GM12878 (cell line): ENCODE measurements around the gene RAB6B. TPM values are rescaled to one million over a fixed set of nuclear protein-coding genes. Genes with fewer than 3 reads are reported as not detected.

Experiments used
- ATAC-seq: fragments of 200-7000 bp; cut with Tn5 transposase; 3 replicates; pipeline ENCODE4 v1.9.1; 2020; ENCODE audit warnings: mild to moderate bottlenecking, moderate library complexity
- BruUV-seq: library from RNA; stranded (reverse); fragments of 400-500 nt; replicated peaks from 2 replicates; lab custom pipeline; 2021; lab: Mats Ljungman, UMichigan
- CTCF ChIA-PET: fragments of 300-600 bp; sonication (Branson Sonifier 250); formaldehyde crosslinking; extraction: SDS; loops from one replicate; lab custom pipeline; 2021; ENCODE audit warnings: inconsistent platforms; lab: Yijun Ruan, JAX
- POLR2A ChIA-PET: fragments of 350-600 bp; formaldehyde crosslinking; extraction: SDS; loops from one replicate; lab custom pipeline; 2021; ENCODE audit warnings: inconsistent platforms; lab: Charles Lee
- RAD21 ChIA-PET: fragments of 300-600 bp; sonication (Branson Sonifier 250); formaldehyde crosslinking; loops from one replicate; lab custom pipeline; 2023; ENCODE audit warnings: antibody characterized with exemption; ENCODE audit not compliant: unreplicated experiment; lab: Charles Lee
- SMC1A ChIA-PET: fragments of 300-600 bp; sonication (Branson Sonifier 250); formaldehyde crosslinking; loops from one replicate; lab custom pipeline; 2023; ENCODE audit not compliant: unreplicated experiment, uncharacterized antibody; lab: Charles Lee
- DNase-seq: peaks from one replicate; pipeline ENCODE4 v3.0.0-alpha.2; 2011; ENCODE audit warnings: low read depth, low spot score
- FAIRE-seq: peaks from 3 replicates; lab custom pipeline; 2011; peaks lifted over from hg19 to GRCh38; lab: Jason Lieb, UNC
- H2AFZ ChIP-seq: 2 replicates; pipeline ENCODE4 v1.6.0; 2011; ENCODE audit warnings: low read depth, low read length, control low read depth; ENCODE audit not compliant: control insufficient read depth
- H3K27ac ChIP-seq: 2 replicates; pipeline ENCODE4 v1.5.1; 2011; ENCODE audit warnings: control low read depth; ENCODE audit not compliant: control insufficient read depth, insufficient read depth
- H3K27me3 ChIP-seq, 2 experiments: replicated peaks in 1 of 2; 2 replicates each; pipeline versions ENCODE4 v1.6.0 to v1.6.1; 2011; ENCODE audit warnings: low read length in 1 of 2; ENCODE audit not compliant: control insufficient read depth in 2 of 2, insufficient read depth in 2 of 2
- H3K36me3 ChIP-seq, 2 experiments: 2 replicates each; pipeline ENCODE4 v1.5.1; 2011; ENCODE audit warnings: low read length in 1 of 2; ENCODE audit not compliant: control insufficient read depth in 2 of 2, insufficient read depth in 2 of 2
- H3K4me1 ChIP-seq: 2 replicates; pipeline ENCODE4 v1.6.1; 2011; ENCODE audit warnings: mild to moderate bottlenecking, low read length, moderate library complexity, mixed read lengths; ENCODE audit not compliant: control insufficient read depth, insufficient read depth
- H3K4me2 ChIP-seq: 2 replicates; pipeline ENCODE4 v1.6.0; 2011; ENCODE audit warnings: control low read depth; ENCODE audit not compliant: control insufficient read depth, insufficient read depth
- H3K4me3 ChIP-seq: fragments of 200-600 bp; sonication (generic); 2 replicates; pipeline ENCODE4 v1.5.1; 2016
- H3K79me2 ChIP-seq: 2 replicates; pipeline ENCODE4 v1.6.0; 2011; ENCODE audit warnings: low read length; ENCODE audit not compliant: control insufficient read depth, insufficient read depth
- H3K9ac ChIP-seq: 2 replicates; pipeline ENCODE4 v1.8.0; 2011; ENCODE audit warnings: low read length, control low read depth, mixed read lengths; ENCODE audit not compliant: control insufficient read depth, insufficient read depth
- H3K9me3 ChIP-seq: replicated peaks from 3 replicates; pipeline ENCODE4 v1.5.1; 2011; ENCODE audit warnings: mild to moderate bottlenecking, low read length; ENCODE audit not compliant: control insufficient read depth, insufficient read depth
- H4K20me1 ChIP-seq: 2 replicates; pipeline ENCODE4 v1.6.0; 2011; ENCODE audit not compliant: control insufficient read depth, insufficient read depth
- CBX5 ChIP-seq: sonication (generic); IDR thresholded peaks from 2 replicates; pipeline ENCODE4 v1.6.1; 2016; ENCODE audit warnings: low read depth, moderate library complexity, mild to moderate bottlenecking, inconsistent platforms
- EP300 ChIP-seq, 2 experiments: fragments of 150-350 bp in 1 of 2; IDR thresholded peaks; 2 replicates each; pipeline ENCODE4 v1.6.1; 2011 to 2012; ENCODE audit warnings: low read depth in 2 of 2, low read length in 2 of 2, borderline replicate concordance in 1 of 2, improper control_type of control experiment in 1 of 2, inconsistent platforms in 1 of 2; ENCODE audit not compliant: control insufficient read depth in 1 of 2
- FOS ChIP-seq: IDR thresholded peaks from 3 replicates; pipeline ENCODE4 v1.6.1; 2011; ENCODE audit warnings: borderline replicate concordance; ENCODE audit not compliant: insufficient read length; ENCODE audit errors: extremely low read depth
- MXI1 ChIP-seq: fragments of 150-350 bp; IDR thresholded peaks from 2 replicates; pipeline ENCODE4 v1.6.1; 2011; ENCODE audit warnings: low read depth, mild to moderate bottlenecking, inconsistent platforms, low read length, improper control_type of control experiment
- NR2C2 ChIP-seq: IDR thresholded peaks from 2 replicates; pipeline ENCODE4 v1.6.1; 2011; ENCODE audit warnings: borderline replicate concordance, low read depth; ENCODE audit not compliant: control insufficient read depth, insufficient read length
- RAD21 ChIP-seq: IDR thresholded peaks from 2 replicates; pipeline ENCODE4 v1.6.1; 2011; ENCODE audit warnings: mild to moderate bottlenecking, low read depth, low read length, moderate library complexity; ENCODE audit not compliant: insufficient read depth
- SMC3 ChIP-seq: IDR thresholded peaks from 2 replicates; pipeline ENCODE4 v1.6.1; 2011; ENCODE audit warnings: low read length, improper control_type of control experiment, borderline replicate concordance
- SPI1 ChIP-seq: IDR thresholded peaks from 2 replicates; pipeline ENCODE4 v1.6.1; 2011; ENCODE audit warnings: low read depth, mild to moderate bottlenecking, low read length, moderate library complexity, borderline replicate concordance; ENCODE audit not compliant: insufficient read depth
- SRF ChIP-seq, 2 experiments: IDR thresholded peaks; 2 replicates each; pipeline ENCODE4 v1.6.1; 2011; ENCODE audit warnings: low read depth in 2 of 2, low read length in 2 of 2, mild to moderate bottlenecking in 1 of 2, moderate library complexity in 1 of 2
- ZNF274 ChIP-seq: IDR thresholded peaks from one replicate; pipeline ENCODE4 v1.8.0; 2011; ENCODE audit not compliant: insufficient read length, insufficient read depth
- WGBS: methylation state at CpG from one replicate; pipeline ENCODE4 v1.1.6; 2016; ENCODE audit warnings: low lambda C conversion rate; ENCODE audit not compliant: insufficient replicate concordance, insufficient coverage; ENCODE audit errors: missing lambda C conversion rate; 5-methylcytosine and 5-hydroxymethylcytosine counted together
- in situ Hi-C: fragments of 300-500 bp; cut with MboI; formaldehyde crosslinking; loops from 9 replicates; pipeline ENCODE4 v1.14.3; 2018; ENCODE audit warnings: mixed read lengths
- intact Hi-C: fragments of 100-400 bp; cut with micrococcal nuclease; formaldehyde crosslinking; loops from one replicate; pipeline ENCODE4 v1.14.2; 2022; ENCODE audit not compliant: unreplicated experiment
- polyA plus RNA-seq, 11 experiments: library from polyadenylated mRNA; depleted of rRNA in 4 of 11; unstranded in 6 of 11; stranded (reverse) in 5 of 11; fragments of >200 nt; fragmentation: Nextera tagmentation in 4 of 11; fragmentation: Illumina TruSeq in 1 of 11; extraction: Ambion mirVana in 4 of 11; extraction: Trizol in 1 of 11; gene quantifications; 1 replicate in 1 of 11; 2 replicates in 10 of 11; pipeline versions ENCODE4 v1.2.1 to v1.2.3, GENCODE V29; 2011 to 2016; ENCODE audit warnings: inconsistent platforms in 2 of 11, missing spikeins in 2 of 11, low read depth in 1 of 11
- total RNA-seq, 4 experiments: library from RNA; depleted of rRNA in 3 of 4; stranded (reverse); fragments of >200 nt in 3 of 4; fragmentation: Illumina TruSeq in 1 of 4; extraction: Trizol in 1 of 4; gene quantifications; 2 replicates each; pipeline versions ENCODE4 v1.2.1 to v1.2.3, GENCODE V29; 2013 to 2021
- TF ChIP-seq, protein P1 (sequence below): fragments of 450-650 bp; IDR thresholded peaks from 2 replicates; pipeline ENCODE4 v1.6.1; 2017; ENCODE audit warnings: mild to moderate bottlenecking, low read depth, inconsistent platforms; ENCODE audit not compliant: poor library complexity, severe bottlenecking

The RAB6B gene
- total and polyA plus RNA-seq, 10 of the 15 experiments (the other 5 are each of a cell fraction or from before 2014, with no cell fraction given) = 0.01 to 0.16 (median 0.04) TPM; not detected in 5

DNA sequence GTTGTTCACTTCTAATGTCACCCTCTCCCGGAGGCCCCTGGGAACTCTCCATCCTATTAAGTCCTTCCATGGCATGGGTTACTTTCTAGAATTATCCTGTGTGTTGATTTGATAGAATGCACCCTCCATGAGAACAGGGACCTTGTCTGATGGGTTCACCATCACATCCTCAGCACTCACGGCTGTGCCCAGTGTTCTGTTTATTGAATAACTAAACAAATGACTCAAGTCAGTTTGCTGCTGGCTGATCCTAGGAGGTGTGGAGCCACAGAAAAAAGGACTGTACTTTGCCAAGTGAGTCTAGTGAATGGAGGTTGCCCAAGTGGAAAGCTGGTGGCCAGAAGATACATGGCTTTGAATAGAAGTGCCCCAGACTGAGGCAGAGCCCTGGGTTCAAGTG is 48.5 kb upstream of the RAB6B start:
- intact Hi-C loops = no loop called here
- POLR2A ChIA-PET = no interaction called here
- Histone ChIP-seq H3K79me2 (no peaks in the 10 kb centered on the region), H3K27me3 (no peaks in the 10 kb centered on the region; a peak in 2 of 4 replicates), H3K36me3 (no peaks in the 10 kb centered on the region; a peak in 1 of 4 replicates), H3K4me2 (no peak overlapping the region), H3K4me1 (no peaks in the 10 kb centered on the region), H3K4me3 (no peak overlapping the region), H2AFZ (no peak overlapping the region), H3K9ac (no peak overlapping the region), H4K20me1 (no peaks in the 10 kb centered on the region), H3K9me3 (no peaks in the 10 kb centered on the region), H3K27ac (no peak overlapping the region)
- SMC1A ChIA-PET = no interaction called here
- no peak for TF ChIP-seq NR2C2
- TF ChIP-seq, protein P1, sequence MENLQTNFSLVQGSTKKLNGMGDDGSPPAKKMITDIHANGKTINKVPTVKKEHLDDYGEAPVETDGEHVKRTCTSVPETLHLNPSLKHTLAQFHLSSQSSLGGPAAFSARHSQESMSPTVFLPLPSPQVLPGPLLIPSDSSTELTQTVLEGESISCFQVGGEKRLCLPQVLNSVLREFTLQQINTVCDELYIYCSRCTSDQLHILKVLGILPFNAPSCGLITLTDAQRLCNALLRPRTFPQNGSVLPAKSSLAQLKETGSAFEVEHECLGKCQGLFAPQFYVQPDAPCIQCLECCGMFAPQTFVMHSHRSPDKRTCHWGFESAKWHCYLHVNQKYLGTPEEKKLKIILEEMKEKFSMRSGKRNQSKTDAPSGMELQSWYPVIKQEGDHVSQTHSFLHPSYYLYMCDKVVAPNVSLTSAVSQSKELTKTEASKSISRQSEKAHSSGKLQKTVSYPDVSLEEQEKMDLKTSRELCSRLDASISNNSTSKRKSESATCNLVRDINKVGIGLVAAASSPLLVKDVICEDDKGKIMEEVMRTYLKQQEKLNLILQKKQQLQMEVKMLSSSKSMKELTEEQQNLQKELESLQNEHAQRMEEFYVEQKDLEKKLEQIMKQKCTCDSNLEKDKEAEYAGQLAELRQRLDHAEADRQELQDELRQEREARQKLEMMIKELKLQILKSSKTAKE = no peak
- TF ChIP-seq FOS = no peak
- no peak for TF ChIP-seq EP300 (IDR thresholded peaks at IDR 0.05; ENCODE audit: borderline replicate concordance in 1 of 2, control insufficient read depth in 1 of 2, low read depth in 2 of 2, low read length in 2 of 2)
- TF ChIP-seq RAD21 = no peak
- TF ChIP-seq SMC3 = no peak
- no peak for TF ChIP-seq MXI1
- no peak for TF ChIP-seq ZNF274
- TF ChIP-seq SRF (IDR thresholded peaks at IDR 0.05; ENCODE audit: low read depth in 2 of 2, low read length in 2 of 2) = no peak
- TF ChIP-seq CBX5 = no peak
- TF ChIP-seq SPI1 = no peak
- CTCF ChIA-PET = no interaction called here
- FAIRE-seq (no peak), ATAC-seq (no peak), DNase-seq (no peak)
- RAD21 ChIA-PET = no interaction called here
- 0% methylated on average over 2 of the region's 2 CpGs for WGBS
- in situ Hi-C loops = no loop called here
- no TSS peak for BruUV-seq
